Stromal cell of bone marrow (primary cell): ENCODE measurements around the gene CACNA1A.
"Not testable (repeated sequence)": the region's sequence is repeated elsewhere in the genome, so short reads cannot be mapped to it uniquely, and the experiment has no call there.

ENCODE experiments used
- DNase-seq: peaks from one replicate; pipeline ENCODE4 v3.0.0-alpha.2; 2012; ENCODE audit warnings: low read depth

The CACNA1A gene

DNA sequence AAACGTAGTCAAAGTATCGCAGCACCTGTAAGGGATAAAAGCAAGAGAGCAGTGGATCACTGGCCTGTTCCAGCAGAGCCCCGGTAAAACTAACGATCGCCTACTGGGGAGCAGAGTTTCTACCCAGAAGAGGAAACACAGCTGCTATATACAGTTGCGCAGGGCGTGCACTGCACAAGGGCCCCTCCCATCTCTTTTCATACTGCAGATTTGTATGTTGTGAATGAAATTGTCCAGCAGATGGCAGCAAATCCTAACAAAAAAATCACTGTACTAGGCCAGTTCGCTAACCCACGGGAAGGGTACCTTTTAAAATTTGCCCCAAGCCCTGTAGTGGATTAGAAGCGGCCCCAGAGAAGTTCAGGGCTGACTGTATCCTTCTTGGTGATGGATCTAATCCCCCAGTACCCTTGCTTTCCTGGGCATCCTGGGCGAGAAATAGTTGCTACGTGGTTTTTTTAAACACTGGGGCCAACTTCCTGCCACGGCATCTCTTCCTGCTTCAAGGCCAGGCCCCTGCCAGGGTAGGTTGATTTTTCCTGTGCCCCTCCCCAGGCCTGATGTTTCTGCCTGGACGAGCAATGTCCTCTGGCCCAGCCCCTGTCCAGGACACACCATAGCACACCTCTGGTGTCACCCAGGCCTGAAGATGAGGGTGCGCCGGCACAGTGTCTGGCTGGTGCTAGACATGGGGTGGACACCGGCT lies 229.0 kb downstream of the CACNA1A start:
- DNase-seq, result peak; percentile 47

DNA sequence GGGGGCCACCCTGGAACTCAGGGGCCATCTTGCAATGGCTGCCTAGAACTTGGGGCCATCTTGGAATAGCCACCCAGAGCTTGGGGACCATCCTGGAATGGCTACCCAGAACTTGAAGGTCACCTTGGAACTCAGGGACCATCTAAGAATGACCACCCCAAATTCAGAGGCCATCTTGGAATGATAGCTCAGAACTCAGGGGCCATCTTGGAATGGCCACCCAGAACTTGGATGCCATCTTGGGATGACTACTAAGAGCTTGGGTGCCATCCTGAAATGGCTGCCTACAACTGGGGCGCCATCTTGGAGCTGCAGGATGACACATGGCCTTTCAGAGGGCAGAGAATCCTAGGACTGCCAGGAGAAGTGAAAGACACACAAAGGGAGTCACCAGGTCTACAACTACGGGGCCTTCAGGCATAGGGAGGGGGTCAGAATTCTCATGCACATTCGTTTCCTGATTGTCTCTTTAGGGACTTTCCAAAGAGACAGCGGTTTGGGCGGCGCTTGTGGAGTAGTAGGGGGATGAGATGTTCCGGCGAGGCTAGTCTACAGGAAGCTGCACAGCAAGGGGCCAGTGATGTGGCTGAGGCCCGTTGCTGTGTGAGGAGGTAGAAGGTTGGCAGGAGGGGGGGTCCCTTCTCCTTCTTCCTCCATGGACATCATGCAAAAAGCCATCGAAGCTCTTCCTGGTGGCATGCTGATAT lies 231.1 kb downstream of the CACNA1A start:
- DNase-seq, result no peak

DNA sequence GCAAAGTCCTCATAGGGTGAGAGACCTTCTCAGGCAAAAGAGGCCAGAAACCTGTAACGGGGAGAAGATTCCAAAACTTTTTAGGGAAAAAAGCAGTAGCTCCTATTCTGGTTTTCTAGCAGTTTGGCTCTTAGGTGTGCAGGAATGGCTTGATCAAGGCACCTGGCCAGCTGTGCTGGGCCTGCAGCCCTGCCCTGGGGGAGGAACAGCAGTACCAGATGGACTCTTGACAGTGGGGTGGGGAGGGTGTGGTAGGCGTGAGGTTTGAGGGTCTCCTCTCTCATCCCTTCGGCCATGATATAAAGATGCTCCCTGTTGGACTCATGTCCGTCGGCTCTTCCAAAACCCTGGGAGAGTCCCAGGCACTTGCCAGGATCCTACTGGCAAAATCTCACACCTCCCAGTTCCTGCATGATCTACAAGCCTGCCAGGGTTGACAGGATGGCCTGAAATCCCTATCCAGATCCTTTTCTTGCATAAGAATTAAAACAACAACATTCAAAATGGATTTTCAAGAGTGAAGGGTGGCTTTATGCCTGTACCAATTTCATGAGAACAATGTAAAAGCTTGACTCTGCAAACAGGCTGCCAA lies 235.7 kb downstream of the CACNA1A start:
- DNase-seq, result no peak

DNA sequence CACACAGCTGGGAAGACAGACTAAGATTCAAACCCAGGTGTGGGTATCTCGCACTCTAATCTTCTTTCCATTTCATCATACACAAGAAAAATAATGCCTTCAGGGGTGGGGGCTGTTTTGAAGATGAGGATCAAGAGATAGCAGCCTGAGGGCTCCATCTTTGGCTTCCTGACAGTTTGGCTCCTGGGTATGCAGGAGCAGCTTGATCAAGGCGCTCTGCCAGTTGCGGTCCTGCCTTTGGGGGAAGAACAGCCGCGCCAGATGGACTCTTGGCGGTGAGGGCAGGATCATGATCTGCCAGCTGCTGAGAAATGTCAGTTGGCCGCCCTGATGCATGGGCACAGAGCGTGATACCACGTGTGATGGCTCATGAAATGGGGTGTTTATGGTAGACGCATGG lies 236.9 kb downstream of the CACNA1A start:
- no peak for DNase-seq

DNA sequence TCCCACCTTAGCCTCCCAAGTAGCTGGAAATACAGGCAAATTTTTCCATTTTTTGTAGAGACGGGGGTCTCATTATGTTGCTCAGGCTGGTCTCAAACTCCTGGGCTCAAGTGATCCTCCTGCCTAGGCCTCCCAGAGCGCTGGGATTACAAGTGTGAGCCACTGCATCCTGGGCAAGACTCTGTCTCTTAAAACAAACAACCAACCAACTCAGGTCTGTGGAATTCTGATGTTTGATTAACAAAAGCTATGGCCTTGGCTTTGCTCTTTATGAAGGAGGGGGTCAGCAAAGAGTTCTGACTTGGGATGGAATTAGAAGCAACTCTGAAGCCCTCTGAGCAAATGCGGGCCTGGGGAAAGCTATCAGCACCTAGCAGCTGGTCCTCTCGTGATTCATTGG lies 238.4 kb downstream of the CACNA1A start:
- DNase-seq, result no peak

DNA sequence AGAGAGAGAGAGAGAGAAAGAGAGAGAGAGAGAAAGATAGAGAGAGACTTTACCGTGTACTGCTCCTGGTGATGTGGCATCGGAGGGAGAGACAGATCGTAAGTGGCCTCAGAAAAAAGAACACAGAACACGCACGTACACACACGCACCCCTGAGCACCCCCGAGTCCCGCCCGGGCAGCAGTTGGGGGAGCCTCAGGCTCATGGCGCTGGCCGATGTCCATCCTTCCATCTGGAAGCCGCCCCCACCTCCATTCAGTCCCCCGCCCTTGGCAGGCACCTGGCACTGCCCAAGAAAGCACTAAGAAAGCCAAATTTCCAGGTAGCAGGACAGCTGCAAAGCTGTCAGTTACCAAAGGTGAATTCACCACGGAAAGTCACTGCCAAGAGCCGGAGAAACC lies 239.1 kb downstream of the CACNA1A start:
- no peak for DNase-seq

DNA sequence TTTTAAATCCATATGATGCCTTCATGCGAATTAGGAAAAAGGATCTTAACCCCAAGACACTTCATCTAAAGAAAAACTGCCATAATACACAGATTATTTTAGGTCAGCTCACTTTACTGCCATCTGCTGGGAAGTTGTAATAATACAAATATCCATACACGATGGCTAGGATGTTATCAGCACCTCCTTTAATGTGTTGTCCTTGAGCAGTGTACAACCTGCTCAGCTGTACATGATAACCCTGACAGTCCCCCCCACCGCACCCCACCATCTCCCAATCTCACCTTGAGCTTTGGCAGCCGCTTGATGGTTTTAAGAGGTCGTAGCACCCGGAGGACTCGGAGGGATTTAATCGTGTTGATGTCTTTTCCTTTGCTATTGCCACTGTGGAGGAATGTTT lies 243.8 kb downstream of the CACNA1A start:
- DNase-seq, result peak; percentile 28

DNA sequence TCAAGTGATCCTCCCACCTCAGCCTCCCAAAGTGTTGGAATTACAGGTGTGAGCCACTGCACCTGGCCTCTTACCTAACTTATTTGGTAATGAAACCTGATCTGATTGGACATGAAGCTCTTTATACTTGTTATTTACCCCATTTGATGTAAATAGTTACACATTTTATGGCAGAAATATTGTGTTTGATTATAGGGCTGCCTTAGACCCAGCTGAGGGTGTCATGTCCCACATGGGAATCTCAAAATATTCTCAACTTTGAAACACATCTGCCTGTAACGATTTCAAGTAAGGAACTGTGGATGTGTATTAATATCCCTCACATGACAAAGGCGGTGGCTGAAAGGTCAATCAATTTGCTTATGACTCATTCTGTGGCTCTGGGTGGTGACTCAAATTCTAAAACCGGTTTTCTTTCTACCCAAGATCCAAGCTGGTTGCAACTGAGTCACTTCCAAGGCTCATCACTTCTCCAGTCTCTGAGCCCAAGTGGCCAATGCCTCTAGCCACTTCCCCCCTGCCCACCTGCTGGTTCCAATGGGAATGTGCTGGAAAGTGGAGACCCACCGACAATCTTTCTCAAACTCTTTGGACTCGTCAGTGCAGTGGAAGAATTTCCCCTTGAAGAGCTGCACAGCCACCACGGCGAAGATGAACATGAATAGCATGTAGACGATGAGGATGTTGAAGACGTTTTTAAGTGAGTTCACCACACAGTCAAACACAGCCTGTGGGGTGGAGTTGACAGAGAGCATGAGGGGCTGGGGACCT lies 245.2 kb downstream of the CACNA1A start:
- peak; percentile 95 for DNase-seq

DNA sequence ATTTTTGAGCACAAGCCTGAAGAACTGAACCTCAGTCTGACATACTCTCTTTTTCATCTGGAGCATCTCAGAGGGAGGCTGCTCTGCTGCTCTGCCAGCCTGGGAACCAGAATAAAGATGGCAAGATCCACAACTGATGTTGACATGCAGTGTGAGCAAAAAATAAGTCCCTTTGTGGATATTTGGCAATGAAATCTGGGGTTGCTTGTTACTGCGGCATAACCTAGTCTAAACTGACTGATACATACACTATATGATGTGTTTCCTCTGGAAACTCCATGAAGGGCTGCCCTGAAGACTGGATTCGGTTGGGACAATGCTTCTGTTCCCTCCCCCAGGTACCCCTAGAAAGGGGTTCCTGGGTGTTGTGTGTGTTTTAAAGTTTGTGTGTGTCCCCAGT lies 249.4 kb downstream of the CACNA1A start:
- DNase-seq, result no peak

DNA sequence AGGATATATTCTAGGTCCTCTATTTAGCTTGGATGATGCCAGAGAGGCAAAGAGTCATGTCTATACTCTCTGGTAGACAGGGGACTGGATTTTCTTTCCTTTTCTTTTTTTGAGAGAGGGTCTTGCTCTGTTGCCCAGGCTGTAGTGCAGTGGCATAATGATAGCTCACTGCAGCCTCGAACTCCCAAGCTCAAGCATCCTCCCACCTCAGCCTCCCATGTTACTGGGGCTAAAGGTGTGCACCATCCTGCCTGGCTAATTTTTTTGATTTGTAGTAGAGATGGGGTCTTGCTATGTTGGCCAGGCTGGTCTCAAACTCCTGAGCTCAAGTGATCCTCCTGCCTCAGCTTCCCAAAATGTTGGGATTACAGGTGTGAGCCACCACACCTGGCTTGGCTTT lies 249.9 kb downstream of the CACNA1A start:
- not testable (repeated sequence) for DNase-seq

DNA sequence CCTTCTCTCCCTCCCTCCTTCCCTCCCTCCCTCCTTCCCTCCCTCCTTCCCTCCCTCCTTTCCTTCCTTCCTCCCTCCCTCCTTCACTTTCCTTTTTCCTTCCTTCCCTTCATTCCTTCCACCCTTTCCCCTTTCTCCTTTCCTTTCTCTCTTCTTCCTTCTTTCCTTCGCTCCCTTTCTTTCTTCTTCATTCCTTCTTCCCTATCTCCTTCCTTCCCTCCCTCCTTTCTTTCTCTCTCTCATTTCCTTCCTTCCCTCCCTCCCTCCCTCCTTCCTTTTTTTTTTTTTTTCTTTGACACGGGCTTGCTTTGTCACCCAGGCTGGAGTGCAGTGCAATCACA lies 250.6 kb downstream of the CACNA1A start:
- DNase-seq, result no peak

DNA sequence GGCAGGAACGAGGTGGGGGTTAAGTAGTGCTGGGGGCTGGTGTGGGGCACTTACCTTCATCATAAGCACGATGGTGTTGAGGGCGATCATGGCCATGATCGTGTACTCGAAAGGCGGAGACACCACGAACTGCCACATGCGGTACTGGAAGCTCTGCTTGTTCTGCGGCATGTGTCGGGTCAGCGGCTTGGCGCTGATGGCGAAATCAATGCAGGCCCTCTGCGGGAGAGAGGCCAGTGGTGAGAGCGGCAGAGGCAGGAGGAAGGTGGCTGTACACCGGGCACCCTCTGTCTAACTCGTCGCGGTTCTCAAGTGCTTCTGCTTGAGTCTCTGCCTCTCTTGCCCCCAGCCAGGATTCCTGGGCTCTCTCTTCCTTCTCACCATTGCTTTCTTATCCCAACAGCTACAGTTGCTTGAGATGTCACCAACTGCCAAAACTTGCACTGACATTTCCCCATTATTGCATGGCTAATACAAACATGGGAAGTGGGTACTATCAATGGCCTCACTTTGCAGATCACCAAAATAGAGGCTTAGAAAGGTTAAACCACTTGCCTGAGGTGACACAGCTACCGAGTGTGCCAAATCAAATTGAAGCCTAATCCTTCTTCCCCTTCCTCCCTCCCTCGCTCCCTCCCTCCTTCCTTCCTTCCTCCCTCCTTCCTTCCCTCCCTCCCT lies 251.1 kb downstream of the CACNA1A start:
- DNase-seq, result no peak

DNA sequence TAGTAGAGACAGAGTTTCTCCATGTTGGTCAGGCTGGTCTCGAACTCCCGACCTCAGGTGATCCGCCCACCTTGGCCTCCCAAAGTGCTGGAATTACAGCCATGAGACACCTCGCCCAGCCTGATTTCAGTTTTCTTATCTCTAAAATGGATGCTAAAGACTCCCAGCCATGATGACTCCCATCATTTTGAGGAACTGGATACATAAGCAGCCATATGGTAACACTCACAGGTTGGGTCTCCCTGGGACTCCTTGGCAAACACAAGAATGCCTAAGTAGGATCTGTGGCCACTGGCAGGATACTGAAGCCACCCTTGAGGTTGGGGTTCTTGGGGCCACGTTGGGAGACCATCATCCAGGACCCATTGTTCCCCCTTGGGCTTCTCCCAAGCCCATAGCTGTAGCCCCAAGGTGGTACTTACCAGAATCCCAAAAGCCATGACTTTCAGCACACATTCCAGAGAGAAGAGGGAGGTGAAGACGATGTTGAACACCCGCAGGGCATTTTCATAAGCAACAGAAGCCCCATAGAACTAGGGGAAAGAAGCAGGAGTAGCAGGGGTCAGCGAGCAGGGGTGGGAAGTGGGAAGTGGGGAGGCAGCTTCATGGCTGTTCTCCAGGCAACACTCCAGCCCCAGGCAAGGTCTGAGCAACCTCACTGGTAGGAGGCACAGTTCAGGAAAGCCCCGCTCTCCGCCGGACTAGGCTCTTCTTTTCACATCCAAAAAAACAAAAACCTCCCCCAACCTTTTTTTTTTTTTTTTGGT lies 253.5 kb downstream of the CACNA1A start:
- DNase-seq, result no peak

DNA sequence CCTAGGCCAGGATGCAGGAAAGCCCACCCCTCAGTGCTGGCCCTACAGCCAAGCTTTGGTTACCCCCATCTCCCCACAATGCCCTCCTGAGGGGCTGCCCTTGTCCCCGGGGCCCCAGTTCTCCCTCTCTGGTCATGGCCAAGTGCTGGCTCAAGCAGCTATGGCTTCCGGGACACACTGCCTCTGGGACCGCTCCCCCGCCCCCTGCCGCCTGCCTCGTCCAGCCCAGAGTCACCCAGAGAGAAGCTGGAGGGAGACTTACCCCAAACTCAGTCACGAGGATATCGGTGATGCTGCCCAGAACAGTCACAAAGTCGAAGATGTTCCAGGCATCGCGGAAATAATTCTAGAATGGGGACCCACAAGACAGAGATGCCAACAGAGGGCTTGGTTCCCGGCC lies 261.4 kb downstream of the CACNA1A start:
- DNase-seq, result no peak

DNA sequence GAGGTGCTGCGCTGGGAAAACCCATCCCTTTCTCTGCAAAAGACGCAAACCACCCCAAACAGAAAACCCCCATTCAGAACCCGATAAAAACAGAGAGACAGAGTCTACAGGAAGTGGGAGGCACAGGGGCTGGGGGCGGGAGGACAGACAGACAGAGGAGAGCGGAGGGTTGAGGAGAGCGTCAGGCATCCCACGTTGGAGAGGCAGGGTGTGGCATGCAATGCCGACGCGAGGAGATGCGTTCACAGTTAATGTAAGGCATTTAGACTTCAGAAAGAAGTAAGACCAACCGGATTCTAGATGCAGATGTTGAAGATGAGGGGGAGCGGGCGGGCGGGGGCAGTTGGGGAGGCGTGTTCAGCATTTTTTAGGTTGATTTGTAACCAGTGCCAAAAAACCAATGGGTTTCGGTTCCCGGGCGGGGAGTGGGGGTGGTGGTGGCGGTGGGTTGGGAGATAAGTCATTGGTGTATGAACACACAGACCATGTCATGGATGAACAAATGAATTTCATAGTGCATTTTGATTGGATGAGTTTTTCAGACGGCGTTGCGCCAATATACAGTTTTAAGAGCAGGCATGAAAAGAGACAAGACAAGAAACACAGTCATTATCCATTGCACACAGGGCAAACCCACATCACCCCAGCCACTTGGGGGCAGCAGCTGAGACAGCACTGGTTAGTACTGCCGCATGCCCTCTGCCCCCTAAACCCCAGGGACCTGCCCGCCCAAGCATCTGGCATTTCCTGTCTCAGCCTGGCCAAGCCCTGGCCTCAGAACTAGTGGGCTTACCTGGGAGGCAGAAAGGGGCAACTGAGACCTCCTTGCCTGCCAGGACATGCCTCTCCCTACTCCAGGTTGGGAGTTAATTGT lies 264.8 kb downstream of the CACNA1A start:
- no peak for DNase-seq

DNA sequence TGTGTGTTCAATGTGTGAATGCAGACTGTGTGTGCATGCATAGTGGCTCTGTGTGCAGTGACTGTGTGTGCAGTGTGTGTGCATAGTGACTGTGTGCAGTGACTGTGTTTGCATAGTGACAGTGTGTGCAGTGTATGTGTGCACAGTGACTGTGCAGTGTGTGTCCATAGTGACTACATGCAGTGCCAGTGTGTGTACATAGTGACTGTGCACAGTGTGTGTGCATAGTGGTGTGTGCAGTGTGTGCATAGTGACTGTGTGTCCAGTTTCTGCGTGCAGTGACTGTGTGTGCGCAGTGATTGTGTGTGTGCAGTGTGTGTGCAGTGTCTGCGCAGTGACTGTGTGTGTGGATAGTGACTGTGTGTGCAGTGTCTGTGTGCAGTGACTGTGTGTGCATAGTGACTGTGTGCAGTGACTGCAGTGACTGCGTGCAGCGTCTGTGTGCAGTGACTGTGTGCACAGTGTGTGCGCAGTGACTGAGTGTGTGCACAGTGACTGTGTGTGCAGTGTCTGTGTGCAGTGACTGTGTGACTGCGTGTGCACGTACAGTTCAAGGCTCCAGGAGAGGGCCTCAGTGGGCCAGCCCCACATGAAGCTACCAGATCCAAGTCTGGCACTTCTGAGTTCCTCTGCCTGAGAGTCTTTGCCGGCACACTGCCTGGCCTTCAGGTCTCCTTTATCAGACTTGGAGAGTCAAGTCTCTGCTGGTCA lies 265.8 kb downstream of the CACNA1A start:
- DNase-seq, result no peak

DNA sequence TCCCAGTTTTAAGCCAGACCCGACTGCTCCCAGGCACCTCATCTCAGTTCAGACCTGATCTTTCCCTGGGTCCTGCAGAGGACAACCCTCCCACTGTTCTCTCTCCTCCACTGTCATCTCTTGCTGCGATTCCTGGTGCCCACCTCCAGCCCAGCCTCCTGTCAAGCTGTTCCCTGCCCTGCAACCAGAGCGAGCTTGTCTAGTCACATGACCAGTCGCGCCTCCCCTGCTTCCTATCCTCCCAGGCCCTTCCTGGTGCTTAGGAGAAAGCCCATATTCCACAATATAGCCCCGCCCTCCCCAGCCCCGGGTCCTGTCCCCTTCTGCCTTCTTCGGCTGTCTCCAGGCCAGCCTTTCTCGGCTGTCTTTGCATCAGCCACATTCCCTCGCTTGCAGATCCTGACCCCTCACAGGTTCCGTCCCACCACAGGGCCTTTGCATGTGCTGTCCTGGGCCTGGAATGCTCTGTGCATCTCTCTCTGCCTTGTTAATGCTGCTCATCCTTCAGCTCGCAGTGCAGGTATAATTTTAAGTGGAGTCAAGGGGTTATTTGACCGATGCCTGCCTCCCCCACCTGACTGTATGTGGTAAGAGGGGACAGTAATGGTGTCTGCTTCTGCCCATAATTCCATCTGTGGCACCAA lies 267.3 kb downstream of the CACNA1A start:
- no peak for DNase-seq

DNA sequence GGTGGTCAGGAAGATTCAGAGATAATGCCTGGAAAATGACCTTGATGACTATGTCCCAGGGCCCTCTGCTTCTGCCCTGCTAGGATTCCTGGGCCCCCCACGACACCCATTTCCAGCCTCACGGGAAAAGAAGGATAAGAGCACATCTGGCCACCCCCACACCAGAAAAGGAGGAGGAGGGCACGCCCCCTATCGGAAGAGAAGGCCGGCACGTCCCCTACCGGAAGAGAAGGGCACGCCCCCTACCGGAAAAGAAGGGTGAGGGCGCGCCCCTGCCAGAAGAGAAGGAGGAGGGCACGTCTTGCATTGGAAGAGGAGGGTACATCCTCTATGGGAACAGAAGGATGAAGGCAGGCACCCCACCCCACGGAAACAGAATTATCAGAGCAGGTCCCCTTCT lies 271.8 kb downstream of the CACNA1A start:
- DNase-seq, result peak; percentile 8

DNA sequence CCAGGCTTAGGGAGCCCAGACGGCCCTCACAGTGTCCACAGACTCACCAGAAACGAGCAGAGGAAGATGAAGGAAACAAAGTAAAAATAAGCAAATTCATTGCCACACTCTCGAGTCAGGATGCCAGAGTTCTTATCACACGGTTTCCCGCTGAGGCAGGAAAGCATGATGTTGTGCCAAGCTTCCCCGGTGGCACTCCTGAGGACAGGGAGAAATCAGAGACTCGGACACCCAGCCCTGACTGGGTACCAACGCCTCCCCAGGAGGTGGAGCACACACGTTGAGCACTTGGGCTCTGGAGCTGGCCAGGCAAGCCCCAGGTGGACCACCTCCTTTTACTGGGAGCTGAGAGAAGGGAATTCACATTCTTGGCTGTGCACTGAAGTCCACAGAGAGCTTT lies 274.6 kb downstream of the CACNA1A start:
- DNase-seq, result no peak
